K562 (cell line): Measurements from ENCODE around the gene CD6. TPM values are rescaled to one million over a fixed set of nuclear protein-coding genes. Genes with fewer than 3 reads are reported as not detected.

Experiments used
- ATAC-seq: fragments of 200-7000 bp; cut with Tn5 transposase; 3 replicates; pipeline ENCODE4 v1.9.1; 2020; ENCODE audit warnings: moderate library complexity
- BruUV-seq: library from RNA; stranded (reverse); fragments of 400-500 nt; replicated peaks from 2 replicates; lab custom pipeline; 2021; lab: Mats Ljungman, UMichigan
- CTCF ChIA-PET: fragments of 300-600 bp; formaldehyde crosslinking; extraction: SDS; loops from one replicate; lab custom pipeline; 2021; ENCODE audit warnings: low intra/inter-chr PET ratio; lab: Yijun Ruan, JAX
- POLR2A ChIA-PET: fragments of 300-600, 350-650 bp; sonication (Branson Sonifier 250); formaldehyde crosslinking; extraction: SDS; loops from one replicate; lab custom pipeline; 2021; ENCODE audit warnings: antibody characterized with exemption, inconsistent platforms; lab: Yijun Ruan, JAX
- DNase-seq, 4 experiments: peaks; one replicate each; pipeline versions ENCODE4 v3.0.0 to v3.0.0-alpha.2; 2011 to 2018; ENCODE audit warnings: low spot score in 3 of 4, mixed read lengths in 3 of 4; ENCODE audit errors: extremely low read depth in 1 of 4
- FAIRE-seq: peaks from 2 replicates; lab custom pipeline; 2011; peaks lifted over from hg19 to GRCh38; lab: Jason Lieb, UNC
- H2AFZ ChIP-seq: 2 replicates; pipeline ENCODE4 v1.6.0; 2011; ENCODE audit warnings: low read depth, low read length, control low read depth, inconsistent platforms
- H3K27ac ChIP-seq: fragments of 200-600 bp; 3 replicates; pipeline ENCODE4 v1.8.0; 2011; ENCODE audit warnings: low read depth, mild to moderate bottlenecking, control low read depth, inconsistent platforms, low read length, moderate library complexity, mixed read lengths; ENCODE audit errors: extremely low read depth
- H3K27me3 ChIP-seq, 2 experiments: fragments of 300-600 bp in 1 of 2; 2 replicates in 1 of 2; 3 replicates in 1 of 2; pipeline versions ENCODE4 v1.6.0 to v1.8.0; 2011; ENCODE audit warnings: inconsistent platforms in 2 of 2, low read length in 2 of 2, mild to moderate bottlenecking in 1 of 2, mixed read lengths in 1 of 2, moderate library complexity in 1 of 2; ENCODE audit not compliant: control insufficient read depth in 2 of 2, insufficient read depth in 2 of 2
- H3K36me3 ChIP-seq: fragments of 300-600 bp; 3 replicates; pipeline ENCODE4 v1.8.0; 2011; ENCODE audit warnings: mild to moderate bottlenecking, low read length, inconsistent platforms; ENCODE audit not compliant: control insufficient read depth, insufficient read depth
- H3K4me1 ChIP-seq, 2 experiments: fragments of 200-600 bp in 1 of 2; replicated peaks in 1 of 2; 2 replicates in 1 of 2; 3 replicates in 1 of 2; pipeline versions ENCODE4 v1.5.1 to v1.8.0; 2011; ENCODE audit warnings: inconsistent platforms in 2 of 2, low read length in 2 of 2, mild to moderate bottlenecking in 1 of 2, mixed read lengths in 1 of 2, moderate library complexity in 1 of 2; ENCODE audit not compliant: control insufficient read depth in 2 of 2, insufficient read depth in 2 of 2
- H3K4me2 ChIP-seq: 2 replicates; pipeline ENCODE4 v1.6.1; 2011; ENCODE audit warnings: low read length, control low read depth, inconsistent platforms, mixed read lengths; ENCODE audit not compliant: insufficient read depth
- H3K4me3 ChIP-seq: fragments of 200-600 bp; sonication (generic), shearing (Covaris generic); 2 replicates; pipeline ENCODE4 v1.5.1; 2016; ENCODE audit warnings: control low read depth, inconsistent platforms
- H3K79me2 ChIP-seq: fragments of 200-600 bp; 3 replicates; pipeline ENCODE4 v1.8.0; 2011; ENCODE audit warnings: low read length, inconsistent platforms; ENCODE audit not compliant: control insufficient read depth, insufficient read depth
- H3K9ac ChIP-seq, 2 experiments: 2 replicates each; pipeline versions ENCODE4 v1.6.0 to v1.6.1; 2011; ENCODE audit warnings: low read depth in 2 of 2, low read length in 2 of 2, control low read depth in 1 of 2, inconsistent platforms in 1 of 2, mild to moderate bottlenecking in 1 of 2, mixed read lengths in 1 of 2; ENCODE audit not compliant: insufficient read depth in 1 of 2
- H3K9me1 ChIP-seq: one replicate; pipeline ENCODE4 v1.6.0; 2011; ENCODE audit warnings: inconsistent platforms, mild to moderate bottlenecking, low read length, moderate library complexity; ENCODE audit not compliant: control insufficient read depth, insufficient read depth
- H3K9me3 ChIP-seq: replicated peaks from 2 replicates; pipeline ENCODE4 v1.5.1; 2011; ENCODE audit warnings: low read depth, low read length, inconsistent platforms; ENCODE audit not compliant: control insufficient read depth, insufficient read depth
- H4K20me1 ChIP-seq: replicated peaks from 2 replicates; pipeline ENCODE4 v1.6.1; 2011; ENCODE audit warnings: low read length, inconsistent platforms, mixed read lengths; ENCODE audit not compliant: control insufficient read depth, insufficient read depth
- CXXC5 ChIP-seq: fragments of 250-450 bp; sonication (Bioruptor Pico); IDR thresholded peaks from 2 replicates; pipeline ENCODE4 v1.8.0; 2022; ENCODE audit warnings: inconsistent platforms, mild to moderate bottlenecking, moderate library complexity
- PRDM10 ChIP-seq: fragments of 450-650 bp; IDR thresholded peaks from 2 replicates; pipeline ENCODE4 v1.6.1; 2018; ENCODE audit not compliant: partially characterized antibody
- RB1 ChIP-seq: fragments of 450-650 bp; IDR thresholded peaks from 2 replicates; pipeline ENCODE4 v1.6.1; 2017; ENCODE audit warnings: low read depth, mild to moderate bottlenecking
- RBFOX2 ChIP-seq: fragments of 200-400 bp; formaldehyde crosslinking; IDR thresholded peaks from 2 replicates; pipeline ENCODE4 v1.6.1; 2017; ENCODE audit warnings: low read depth, mild to moderate bottlenecking, low read length, moderate library complexity
- RBM39 ChIP-seq: fragments of 200-400 bp; formaldehyde crosslinking; optimal IDR thresholded peaks from 2 replicates; pipeline ENCODE3; 2018; ENCODE audit warnings: low read depth, low read length
- SAFB ChIP-seq: fragments of 200-400 bp; formaldehyde crosslinking; IDR thresholded peaks from 2 replicates; pipeline ENCODE4 v1.6.1; 2017; ENCODE audit warnings: low read depth, low read length, borderline replicate concordance
- SMAD4 ChIP-seq: fragments of 250-450 bp; sonication (Bioruptor Pico); conservative IDR thresholded peaks from 2 replicates; pipeline ENCODE4 v1.8.0; 2021; ENCODE audit warnings: inconsistent platforms, mild to moderate bottlenecking, moderate library complexity
- USF2 ChIP-seq: sonication (generic); formaldehyde crosslinking; IDR thresholded peaks from 2 replicates; pipeline ENCODE4 v1.5.0; 2020; ENCODE audit warnings: missing genetic modification reagents
- whole genome bisulfite sequencing: fragments of 100-300 bp; shearing (Covaris generic); methylation state at CpG from one replicate; pipeline ENCODE4 v1.1.6; 2016; ENCODE audit warnings: low coverage, mixed read lengths; ENCODE audit not compliant: insufficient coverage; ENCODE audit errors: missing lambda C conversion rate; 5-methylcytosine and 5-hydroxymethylcytosine counted together
- in situ Hi-C: fragments of 300-500 bp; cut with MboI; formaldehyde crosslinking; loops from 4 replicates; pipeline ENCODE4 v1.15.0; 2018; ENCODE audit warnings: inconsistent platforms, mixed read lengths
- intact Hi-C: fragments of 100-400 bp; cut with micrococcal nuclease; formaldehyde crosslinking; loops from 2 replicates; pipeline ENCODE4 v1.14.2; 2022
- polyA plus RNA-seq, 8 experiments: library from polyadenylated mRNA; depleted of rRNA in 4 of 8; stranded (reverse) in 5 of 8; unstranded in 3 of 8; fragments of >200 nt; fragmentation: Nextera tagmentation in 2 of 8; fragmentation: Illumina TruSeq in 1 of 8; extraction: Ambion mirVana in 2 of 8; extraction: Trizol in 1 of 8; gene quantifications; 2 replicates each; pipeline versions ENCODE4 v1.2.1 to v1.2.3, GENCODE V29; 2011 to 2014; ENCODE audit warnings: inconsistent platforms in 1 of 8, missing spikeins in 1 of 8
- total RNA-seq, 7 experiments: library from RNA; depleted of rRNA in 6 of 7; stranded (reverse); fragments of >200 nt in 6 of 7; fragmentation: Illumina TruSeq in 2 of 7; extraction: Trizol in 2 of 7; gene quantifications; 2 replicates each; pipeline versions ENCODE4 v1.2.1 to v1.2.3, GENCODE V29; 2011 to 2021; ENCODE audit warnings: low replicate concordance in 1 of 7

The CD6 gene
- total and polyA plus RNA-seq, 9 of the 15 experiments (the other 6 are each of a cell fraction or from before 2014, with no cell fraction given): 0.84 TPM; not detected in 8

DNA sequence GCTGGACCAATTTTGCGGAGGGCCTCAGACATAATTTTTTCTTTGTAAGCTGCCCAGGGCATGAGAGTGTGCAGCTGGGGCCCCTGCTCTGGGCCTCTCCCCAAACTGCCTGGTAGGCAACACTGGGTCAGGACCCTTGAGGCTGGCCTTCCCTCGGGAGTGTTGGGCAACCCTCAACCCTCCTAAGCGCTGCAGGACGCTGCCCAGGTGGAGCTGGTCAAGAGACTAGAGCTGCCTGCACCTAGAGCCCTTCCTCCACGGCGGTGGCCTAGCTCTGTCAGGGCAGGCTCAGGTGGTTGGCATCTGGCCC is 47.7 kb upstream of the CD6 start:
- ChIA-PET CTCF (no interaction called here), POLR2A (interaction anchor here (0.9 to 1.6 kb wide), 5 partner anchors 9 to 29 kb away, joined by 3 to 7 read pairs (median 5); no protein-coding TSS in a partner anchor)
- TF ChIP-seq SAFB: no peak
- peak; percentile 46 for TF ChIP-seq RBM39
- in situ Hi-C loops (no loop called here), intact Hi-C loops (no loop called here)
- FAIRE-seq (no peak), DNase-seq (no peak), ATAC-seq (peak; percentile 6; the same call in 1 of the 3 replicates)
- Histone ChIP-seq H3K27me3 (peaks cover 31 to 43% of the 10 kb centered on the region in 2 experiments), H3K27ac (no peak overlapping the region), H3K79me2 (peaks cover 8% of the 10 kb centered on the region; the same call in 2 of the 3 replicates), H4K20me1 (peaks cover 5% of the 10 kb centered on the region; the same call in 1 of the 2 replicates), H3K4me3 (no peak overlapping the region), H3K36me3 (peaks cover 43% of the 10 kb centered on the region), H3K4me2 (no peak overlapping the region), H3K9me1 (no peaks in the 10 kb centered on the region), H3K9me3 (no peaks in the 10 kb centered on the region), H3K4me1 (peaks cover 2 to 22% of the 10 kb centered on the region in 2 experiments; a peak in 4 of 5 replicates), H2AFZ (no peak overlapping the region), H3K9ac (peak overlapping the region in 1 of 2 experiments; percentile 76; a peak in 1 of 4 replicates)
- 50% methylated on average over 6 of the region's 6 CpGs for WGBS
- no TSS peak for BruUV-seq

DNA sequence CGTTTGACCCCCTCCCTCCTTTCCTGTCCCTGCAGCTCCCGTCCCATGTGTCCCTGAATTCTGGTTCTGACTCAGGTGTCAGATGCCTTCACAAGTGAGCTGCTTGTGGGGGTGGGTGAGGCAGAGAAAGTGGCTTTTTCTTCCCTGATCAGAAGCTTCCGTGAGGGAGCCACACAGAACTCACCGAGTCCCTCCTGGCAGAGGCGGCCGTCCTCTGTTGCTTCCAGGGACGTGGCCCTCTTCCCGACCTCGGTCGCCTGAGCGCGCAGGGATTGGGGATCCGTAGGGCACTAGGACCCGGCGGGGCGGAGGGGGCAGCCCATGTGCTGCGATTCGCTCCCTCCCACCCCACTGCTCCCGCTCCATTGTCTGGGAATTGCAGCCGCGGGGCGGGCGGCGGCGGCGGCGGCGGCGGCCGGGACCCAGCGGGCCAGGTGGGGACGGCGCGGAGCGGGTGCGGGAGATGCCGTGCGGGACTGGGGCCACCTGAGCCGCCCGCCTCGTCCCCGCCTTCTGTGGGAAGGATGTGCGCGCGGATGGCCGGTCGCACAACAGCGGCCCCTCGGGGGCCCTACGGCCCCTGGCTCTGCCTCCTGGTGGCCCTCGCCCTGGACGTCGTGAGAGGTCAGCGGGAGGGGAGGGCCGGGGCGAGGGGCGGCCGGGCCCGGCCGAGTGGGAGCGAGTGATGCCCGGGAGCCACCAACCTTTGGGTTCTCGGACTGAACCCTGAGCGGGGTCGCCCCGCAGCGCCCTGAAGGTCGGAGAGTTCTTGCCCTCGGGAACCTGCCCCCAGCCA is 47.2 kb upstream of the CD6 start, which contains the start of gene TMEM132A:
Gene TMEM132A, plus strand, starts transcription at position 351 of the 796 bp plus-strand sequence. Its CDS starts 174 bp downstream, at position 525.
- Histone ChIP-seq H3K4me1 (peaks cover 0 to 22% of the 10 kb centered on the region in 2 experiments; a peak in 3 of 5 replicates), H4K20me1 (peaks cover 4% of the 10 kb centered on the region; the same call in 1 of the 2 replicates), H3K9me1 (no peaks in the 10 kb centered on the region), H3K4me2 (no peak within 1 kb of the TSS; the same call in 1 of the 2 replicates), H3K27me3 (peaks cover 37 to 48% of the 10 kb centered on the region in 2 experiments), H3K79me2 (peaks cover 3% of the 10 kb centered on the region; the same call in 1 of the 3 replicates), H2AFZ (0 out of 2 replicates have a peak within 1 kb of the TSS, but pooled peaks have one; percentile 0), H3K27ac (no peak within 1 kb of the TSS), H3K9ac (peak within 1 kb of the TSS in 1 of 2 experiments; percentile 76; a peak in 2 of 4 replicates), H3K4me3 (peak within 1 kb of the TSS; percentile 39), H3K9me3 (no peaks in the 10 kb centered on the region), H3K36me3 (peaks cover 39% of the 10 kb centered on the region)
- no peak for FAIRE-seq
- ChIA-PET POLR2A (interaction anchor here (0.9 to 1.6 kb wide), 4 partner anchors 9 to 22 kb away, joined by 3 to 7 read pairs (median 6); no protein-coding TSS in a partner anchor), CTCF (no interaction called here)
- peak; percentile 82 for ATAC-seq
- BruUV-seq: no TSS peak
- in situ Hi-C loops: no loop called here
- WGBS: 3% methylated on average over 32 of the region's 69 CpGs
- intact Hi-C loops: no loop called here
- peak; percentile 50 to 86 (median 78) for DNase-seq
- TF ChIP-seq SMAD4 (CRISPR knock-in tag) (0 out of 2 replicates have a peak, but pooled peaks have one; percentile 29), CXXC5 (CRISPR knock-in tag) (peak; percentile 30; the same call in 1 of the 2 replicates), USF2 (0 out of 2 replicates have a peak, but pooled peaks have one; percentile 33), RBFOX2 (0 out of 2 replicates have a peak, but pooled peaks have one; percentile 15), RB1 (peak; percentile 42; the same call in 1 of the 2 replicates), PRDM10 (peak; percentile 68)
